Amniotic epithelial cell (primary cell): ENCODE measurements around the gene ARL6IP4.

Experiments
- DNase-seq: peaks from one replicate; pipeline ENCODE4 v3.0.0-alpha.2; 2010; ENCODE audit warnings: low read depth

Gene ARL6IP4

DNA sequence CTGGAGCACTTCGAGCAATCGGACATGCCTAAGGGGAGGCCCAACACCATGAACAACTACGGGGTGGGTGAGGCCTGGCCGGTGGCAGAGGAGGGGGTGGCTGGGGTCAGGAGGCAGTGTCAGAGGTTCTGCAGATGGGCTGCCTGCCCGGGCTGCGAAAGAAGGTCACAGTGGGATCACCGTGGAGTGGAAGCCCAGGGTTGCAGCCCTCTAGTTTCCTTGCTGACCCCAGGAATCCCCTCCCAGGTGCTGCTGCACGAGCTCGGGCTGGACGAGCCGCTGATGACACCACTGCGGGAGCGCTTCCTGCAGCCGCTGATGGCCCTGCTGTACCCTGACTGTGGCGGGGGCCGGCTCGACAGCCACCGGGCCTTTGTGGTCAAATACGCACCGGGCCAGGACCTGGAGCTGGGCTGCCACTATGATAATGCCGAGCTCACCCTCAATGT, 1.9 kb upstream of the ARL6IP4 start:
- DNase-seq = no peak

GRCh38 chr12:122979001-122979907, 1.2 kb upstream of the ARL6IP4 start:
- no peak for DNase-seq

GRCh38 chr12:122979908-122980182, 636 bp upstream of the ARL6IP4 start:
- DNase-seq = no peak

GRCh38 chr12:122981036-122981471, 573 bp downstream of the ARL6IP4 start:
- no peak for DNase-seq

DNA sequence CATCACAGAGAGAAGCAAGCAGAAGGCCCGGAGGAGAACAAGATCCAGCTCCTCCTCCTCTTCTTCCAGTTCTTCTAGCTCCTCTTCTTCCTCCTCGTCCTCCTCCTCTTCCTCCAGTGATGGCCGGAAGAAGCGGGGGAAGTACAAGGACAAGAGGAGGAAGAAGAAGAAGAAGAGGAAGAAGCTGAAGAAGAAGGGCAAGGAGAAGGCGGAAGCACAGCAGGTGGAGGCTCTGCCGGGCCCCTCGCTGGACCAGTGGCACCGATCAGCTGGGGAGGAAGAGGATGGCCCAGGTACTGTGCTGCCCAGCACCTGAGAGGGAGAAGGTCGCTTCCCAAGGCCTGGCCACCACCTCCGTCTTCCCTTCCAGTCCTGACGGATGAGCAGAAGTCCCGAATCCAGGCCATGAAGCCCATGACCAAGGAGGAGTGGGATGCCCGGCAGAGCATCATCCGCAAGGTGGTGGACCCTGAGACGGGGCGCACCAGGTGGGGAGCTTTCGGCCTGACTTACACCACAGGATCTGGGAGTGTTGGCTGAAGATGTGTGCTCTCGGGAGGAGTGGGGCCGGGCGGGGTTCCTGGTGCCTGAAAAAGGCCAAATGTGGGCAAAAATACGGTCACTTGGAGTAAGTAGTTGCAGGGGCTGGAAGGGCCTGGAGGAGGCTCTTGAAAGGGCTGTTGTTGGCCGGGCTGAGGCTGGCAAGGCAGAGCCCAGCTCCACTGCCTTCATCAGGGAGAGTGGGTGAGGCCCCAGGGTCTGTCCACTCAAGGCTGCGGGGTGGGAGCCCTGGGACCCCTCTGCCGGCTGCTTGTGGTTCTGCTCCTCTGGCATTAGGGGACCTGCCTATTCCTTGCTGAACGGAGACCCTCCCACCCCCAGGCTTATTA, 1.4 kb downstream of the ARL6IP4 start:
- no peak for DNase-seq

DNA sequence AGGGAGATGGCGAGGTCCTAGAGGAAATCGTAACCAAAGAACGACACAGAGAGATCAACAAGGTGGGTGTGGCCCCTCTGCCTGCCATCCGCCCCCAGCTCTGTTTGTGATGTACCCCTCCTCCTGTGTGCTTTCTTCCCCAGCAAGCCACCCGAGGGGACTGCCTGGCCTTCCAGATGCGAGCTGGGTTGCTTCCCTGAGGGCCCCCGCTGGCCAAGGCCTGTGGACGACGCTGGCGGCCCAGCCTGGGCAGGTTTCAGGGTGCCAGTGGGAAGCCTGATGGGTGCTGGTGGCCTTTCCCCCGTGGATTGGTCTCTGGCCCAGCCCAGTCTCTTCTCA, 2.0 kb downstream of the ARL6IP4 start:
- no peak for DNase-seq

DNA sequence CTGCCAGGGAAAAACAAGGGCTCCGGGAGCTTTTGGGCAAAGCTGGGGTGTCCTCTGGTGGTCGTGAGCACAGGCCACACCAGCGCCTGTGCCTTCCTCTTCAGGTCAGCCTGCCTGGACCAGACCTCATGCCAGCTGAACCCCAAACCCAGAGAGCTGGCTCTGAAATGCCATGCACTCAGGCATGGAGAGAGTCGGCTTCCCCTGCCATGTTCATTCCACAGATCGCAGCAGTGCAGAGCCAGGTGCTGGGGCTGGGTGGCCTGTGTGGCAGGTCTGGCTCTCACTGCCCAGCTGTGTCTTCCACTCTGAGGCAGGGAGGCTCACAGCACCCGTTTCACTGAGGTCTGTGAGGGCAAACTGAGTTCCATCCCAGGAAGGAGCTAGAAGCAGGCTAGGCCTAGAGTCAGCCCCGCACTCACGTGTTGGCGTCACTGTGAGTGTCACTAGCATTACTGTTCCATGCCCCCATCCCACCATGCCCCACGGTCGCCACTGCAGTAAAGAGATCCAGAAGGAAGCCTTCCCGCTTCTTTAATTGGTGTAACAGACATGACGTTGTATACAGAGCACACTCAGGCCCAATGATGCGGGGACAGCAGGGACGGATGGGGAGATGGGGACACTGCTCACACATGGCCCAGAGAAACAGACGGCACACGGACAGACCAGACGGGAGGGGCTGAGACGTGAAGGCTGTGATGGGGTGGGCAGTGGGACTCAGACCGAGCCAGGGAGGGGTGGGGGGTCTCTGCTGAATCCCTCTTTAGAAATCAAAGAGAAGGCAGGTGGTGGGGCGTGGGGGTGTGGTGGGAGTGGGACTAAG, 2.7 kb downstream of the ARL6IP4 start:
- DNase-seq = no peak

DNA sequence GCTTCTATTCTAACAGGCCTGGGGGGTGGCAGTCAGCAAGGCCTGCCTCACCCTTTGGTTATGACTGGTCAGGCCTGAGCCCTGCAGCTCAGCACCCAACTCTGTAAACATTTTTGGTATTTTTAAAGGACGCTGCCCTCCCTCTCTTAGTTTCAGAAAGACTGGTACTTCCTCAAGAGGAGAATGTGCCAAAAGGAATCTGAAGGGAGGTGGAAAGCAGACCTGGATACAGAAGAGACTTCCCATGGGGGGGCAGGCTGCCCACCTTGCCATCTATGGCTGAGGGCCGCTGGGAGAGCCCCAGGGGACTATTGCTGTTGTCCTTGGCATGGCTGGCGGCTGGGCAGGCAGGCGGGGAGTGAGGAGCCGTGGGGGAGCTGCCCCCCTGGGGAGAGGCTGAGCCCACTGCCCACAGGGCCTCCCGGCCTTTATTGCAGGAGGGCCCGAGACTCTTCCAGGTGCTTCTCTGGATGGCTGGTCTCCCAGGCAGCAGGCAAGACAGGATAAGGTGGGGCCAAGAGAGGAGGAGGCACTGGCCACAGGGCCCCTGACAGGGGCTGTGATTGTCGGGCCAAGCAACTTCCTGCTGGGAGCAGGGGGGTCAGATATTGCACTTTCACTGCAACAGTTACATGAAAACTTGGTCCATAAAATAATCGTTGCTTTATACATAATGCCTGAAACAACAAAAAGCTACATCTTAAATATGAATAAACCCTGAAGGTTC, 3.5 kb downstream of the ARL6IP4 start:
- DNase-seq = no peak

GRCh38 chr12:122984612-122985337, 4.3 kb downstream of the ARL6IP4 start:
- DNase-seq = peak; percentile 46

- DNase-seq = no peak
These were observed 5.1 kb downstream of the ARL6IP4 start for GRCh38 chr12:122985338-122986257.

- no peak for DNase-seq
These were observed 5.9 kb downstream of the ARL6IP4 start for GRCh38 chr12:122986258-122986871.

- DNase-seq = no peak
These were observed 6.8 kb downstream of the ARL6IP4 start for GRCh38 chr12:122987086-122987951.

DNA sequence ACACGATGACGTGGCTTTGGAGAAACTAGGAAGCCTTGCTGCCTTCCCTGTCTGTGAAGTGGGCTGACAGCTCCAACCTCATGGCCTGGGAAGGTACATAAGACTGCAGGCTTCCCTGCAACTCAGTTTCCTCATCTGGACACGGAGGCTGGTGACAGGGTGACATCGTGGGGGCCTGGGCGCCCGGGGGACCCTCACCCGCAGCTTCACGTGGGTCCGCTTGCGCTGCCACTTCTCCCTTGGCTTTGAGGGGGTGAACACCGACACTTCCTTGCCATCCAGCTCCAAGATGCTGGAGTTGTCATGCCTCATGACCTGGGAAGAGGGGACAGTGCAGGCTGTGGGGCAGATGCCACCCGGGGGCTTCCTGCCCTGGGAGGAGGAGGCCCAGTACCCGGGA, 7.6 kb downstream of the ARL6IP4 start:
- no peak for DNase-seq

DNA sequence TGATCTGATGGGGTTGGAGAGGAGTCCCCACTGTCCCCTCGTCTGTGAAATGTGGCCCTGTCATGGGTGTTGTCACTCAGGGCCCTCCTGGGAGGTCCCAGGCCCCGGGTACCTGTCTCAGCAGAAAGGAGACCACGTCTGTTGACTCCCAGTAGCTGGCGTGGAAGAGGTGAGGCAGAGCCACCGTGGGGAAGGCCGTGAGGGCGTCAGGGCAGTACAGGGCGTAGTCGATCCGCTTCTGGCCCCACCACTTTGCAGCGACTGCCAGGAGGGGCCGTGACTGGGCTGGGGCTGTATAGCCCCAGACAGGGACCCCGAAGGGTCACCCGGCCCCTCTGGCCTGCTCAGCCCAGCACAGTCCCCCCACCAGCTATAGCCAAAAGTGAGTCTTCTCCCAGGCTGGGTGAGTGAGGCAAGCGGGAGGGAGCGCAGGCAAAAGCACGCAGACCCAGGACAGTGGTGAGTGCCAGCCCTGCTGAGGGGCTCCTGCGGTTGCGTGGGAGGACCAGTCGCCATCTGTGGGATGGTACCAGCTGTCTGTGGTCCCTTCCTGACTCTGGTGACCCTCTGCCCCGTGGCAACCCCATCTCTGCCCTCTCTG, 8.2 kb downstream of the ARL6IP4 start:
- DNase-seq = no peak

DNA sequence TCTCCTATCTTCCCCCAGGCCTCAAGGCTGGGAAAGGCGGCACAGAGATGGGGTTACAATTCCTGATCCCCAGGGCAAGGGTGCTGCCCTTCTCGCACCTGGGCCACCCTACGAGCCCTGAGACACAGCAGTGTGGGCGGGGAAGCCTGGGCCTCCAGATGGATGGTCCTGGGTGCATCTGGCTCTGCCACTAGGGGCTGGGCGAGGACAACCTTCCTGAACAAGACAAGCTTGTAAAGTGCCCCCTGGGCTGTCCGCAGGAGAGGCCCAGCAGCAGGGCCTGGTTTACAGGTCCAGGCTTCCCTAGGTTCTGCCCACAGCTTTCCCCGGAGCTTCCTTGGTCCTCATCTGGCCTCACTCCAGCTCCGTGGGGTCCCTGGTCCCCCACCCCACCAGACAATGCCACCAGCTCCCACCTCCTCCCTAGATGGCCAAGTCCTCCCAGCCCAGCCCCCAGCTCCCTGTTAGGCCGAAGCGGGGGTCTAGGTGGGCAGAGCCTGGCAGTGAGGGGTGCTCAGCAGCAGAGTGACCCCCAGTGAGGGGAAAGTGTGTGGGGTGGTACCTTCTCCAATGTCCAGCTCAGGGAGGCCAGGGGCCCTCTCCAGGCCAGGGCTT, 8.9 kb downstream of the ARL6IP4 start:
- DNase-seq = no peak

GRCh38 chr12:122989874-122990419, 9.5 kb downstream of the ARL6IP4 start:
- DNase-seq = no peak

DNA sequence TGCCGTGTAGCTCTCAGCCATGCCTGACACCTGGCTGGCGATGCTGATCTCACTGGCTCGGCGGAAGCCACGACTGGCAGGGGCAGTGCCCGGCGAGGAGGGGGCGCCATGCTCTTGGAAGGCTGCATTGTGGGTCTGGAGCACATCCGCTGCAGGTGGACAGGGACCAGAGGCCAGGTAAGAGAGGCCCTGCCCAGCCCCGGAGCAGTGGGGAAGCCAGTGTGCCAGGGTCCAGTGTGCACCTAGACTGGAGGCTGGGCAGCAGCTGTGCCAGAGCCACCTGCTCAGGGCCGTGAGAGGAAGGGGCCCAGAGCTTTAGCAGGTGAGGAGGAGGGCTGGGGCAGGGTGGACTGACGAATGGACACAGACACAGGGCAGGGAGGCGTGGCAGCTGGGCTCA, 10.1 kb downstream of the ARL6IP4 start:
- no peak for DNase-seq
